HG03457 (cell line): Measurements from ENCODE around the gene ESCO1.
"Not testable (repeated sequence)": the region's sequence is repeated elsewhere in the genome, so short reads cannot be mapped to it uniquely, and the experiment has no call there.

ENCODE experiments used
- ATAC-seq: cut with Tn5 transposase; IDR thresholded peaks from one replicate; pipeline ENCODE4 v1.9.1; 2021; ENCODE audit warnings: moderate number of reproducible peaks; ENCODE audit not compliant: unreplicated experiment

Gene ESCO1

GRCh38 chr18:21592361-21592760 lies 8.1 kb downstream of the ESCO1 start:
- not testable (repeated sequence) for ATAC-seq

- ATAC-seq, result no peak
These were observed 16.1 kb downstream of the ESCO1 start for GRCh38 chr18:21584391-21584790.

GRCh38 chr18:21575656-21576055 lies 24.8 kb downstream of the ESCO1 start:
- ATAC-seq, result no peak

GRCh38 chr18:21571772-21572171 lies 28.7 kb downstream of the ESCO1 start:
- ATAC-seq, result no peak

- ATAC-seq, result no peak
These were observed 41.3 kb downstream of the ESCO1 start for GRCh38 chr18:21559195-21559594.

- no peak for ATAC-seq
These were observed 42.8 kb downstream of the ESCO1 start for GRCh38 chr18:21557607-21558253.

- ATAC-seq, result no peak
These were observed 50.0 kb downstream of the ESCO1 start for GRCh38 chr18:21550510-21550970.

- ATAC-seq, result no peak
These were observed 51.9 kb downstream of the ESCO1 start for GRCh38 chr18:21548647-21549046.

- no peak for ATAC-seq
These were observed 54.1 kb downstream of the ESCO1 start for GRCh38 chr18:21546423-21546822.

- no peak for ATAC-seq
These were observed 62.3 kb downstream of the ESCO1 start for GRCh38 chr18:21538230-21538629.

GRCh38 chr18:21534327-21534726 lies 66.2 kb downstream of the ESCO1 start:
- no peak for ATAC-seq

- ATAC-seq, result no peak
These were observed 74.0 kb downstream of the ESCO1 start for GRCh38 chr18:21526463-21526862.

- no peak for ATAC-seq
These were observed 74.6 kb downstream of the ESCO1 start for GRCh38 chr18:21525916-21526315.

- no peak for ATAC-seq
These were observed 78.0 kb downstream of the ESCO1 start for GRCh38 chr18:21522530-21522929.

GRCh38 chr18:21513741-21514140 lies 86.8 kb downstream of the ESCO1 start:
- no peak for ATAC-seq

GRCh38 chr18:21513292-21513691 lies 87.2 kb downstream of the ESCO1 start:
- no peak for ATAC-seq

GRCh38 chr18:21509062-21509461 lies 91.4 kb downstream of the ESCO1 start:
- ATAC-seq, result no peak

GRCh38 chr18:21507913-21508701 lies 92.4 kb downstream of the ESCO1 start:
- no peak for ATAC-seq

GRCh38 chr18:21502661-21503060 lies 97.8 kb downstream of the ESCO1 start:
- ATAC-seq, result no peak

- no peak for ATAC-seq
These were observed 100.5 kb downstream of the ESCO1 start for GRCh38 chr18:21499997-21500396.

GRCh38 chr18:21496277-21496835 lies 104.1 kb downstream of the ESCO1 start:
- no peak for ATAC-seq

GRCh38 chr18:21490748-21491147 lies 109.8 kb downstream of the ESCO1 start:
- ATAC-seq, result no peak
